HG03159 (cell line): ENCODE results near the gene ZP2.
"Not testable (repeated sequence)": the region's sequence is repeated elsewhere in the genome, so short reads cannot be mapped to it uniquely, and the experiment has no call there.

Experiments used
- ATAC-seq: cut with Tn5 transposase; IDR thresholded peaks from one replicate; pipeline ENCODE4 v1.9.1; 2021; ENCODE audit warnings: mild to moderate bottlenecking, moderate library complexity; ENCODE audit not compliant: unreplicated experiment

The ZP2 gene

DNA sequence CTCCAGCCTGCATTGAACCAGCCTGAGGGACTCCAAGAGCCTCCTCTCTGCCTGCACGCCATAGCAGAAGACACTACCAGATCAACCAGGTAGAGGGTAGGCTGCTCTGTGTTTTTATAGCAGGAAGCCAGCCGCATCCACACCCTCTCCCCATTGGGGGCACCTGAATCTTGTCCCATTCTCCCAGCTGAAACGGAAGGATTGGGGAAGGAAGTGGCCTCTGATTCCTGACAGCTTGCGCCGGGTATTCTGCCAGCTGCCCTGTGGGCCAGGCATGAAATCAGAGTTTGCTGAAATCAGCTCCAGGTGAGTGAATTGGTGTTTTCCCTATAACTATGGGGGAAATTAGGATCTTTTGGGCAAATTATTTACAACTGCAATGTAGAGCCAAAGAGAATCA, at the start of gene ZP2:
Gene ZP2, minus strand, starts transcription at position 89 of the 400 bp plus-strand sequence. Its CDS starts 27 bp downstream, at position 62.
- ATAC-seq: no peak

DNA sequence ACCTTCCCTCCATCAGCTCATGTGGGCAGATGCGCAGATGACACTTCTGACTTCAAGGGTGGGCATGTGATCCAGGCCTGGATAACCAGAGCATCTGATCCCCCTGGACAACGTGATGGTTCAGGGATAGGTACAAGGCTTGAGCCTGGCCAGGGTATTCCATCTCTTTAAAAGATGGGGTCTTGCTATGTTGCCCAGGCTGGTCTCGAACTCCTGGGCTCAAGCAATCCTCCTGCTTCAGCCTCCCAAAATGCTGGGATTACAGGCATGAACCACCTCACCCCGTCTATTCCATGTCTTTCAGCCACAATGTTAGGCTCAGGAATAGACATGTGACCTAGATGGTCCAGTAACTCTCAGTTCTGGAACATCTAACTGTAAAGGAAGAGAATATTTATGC, 45.9 kb upstream of the ZP2 start:
- ATAC-seq: no peak

DNA sequence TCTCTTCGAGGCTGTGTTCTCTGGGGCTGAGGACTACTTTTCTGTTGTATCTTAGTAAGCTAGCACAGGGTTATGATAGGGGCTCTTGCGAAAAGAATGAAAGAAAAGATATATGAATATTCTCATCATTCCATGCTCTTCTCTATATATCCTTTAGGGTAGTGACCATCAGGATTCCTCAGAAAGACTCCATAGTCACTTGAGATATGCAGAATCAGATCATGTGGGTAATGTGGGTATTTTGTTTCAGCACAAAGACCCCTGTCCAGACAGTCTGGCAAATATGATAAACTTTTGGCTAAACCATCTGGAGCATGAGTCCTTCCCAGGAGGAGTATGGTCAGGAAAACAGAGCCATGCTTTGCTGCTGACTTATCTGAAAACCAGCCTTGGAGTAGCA, 45.3 kb upstream of the ZP2 start:
- no peak for ATAC-seq

DNA sequence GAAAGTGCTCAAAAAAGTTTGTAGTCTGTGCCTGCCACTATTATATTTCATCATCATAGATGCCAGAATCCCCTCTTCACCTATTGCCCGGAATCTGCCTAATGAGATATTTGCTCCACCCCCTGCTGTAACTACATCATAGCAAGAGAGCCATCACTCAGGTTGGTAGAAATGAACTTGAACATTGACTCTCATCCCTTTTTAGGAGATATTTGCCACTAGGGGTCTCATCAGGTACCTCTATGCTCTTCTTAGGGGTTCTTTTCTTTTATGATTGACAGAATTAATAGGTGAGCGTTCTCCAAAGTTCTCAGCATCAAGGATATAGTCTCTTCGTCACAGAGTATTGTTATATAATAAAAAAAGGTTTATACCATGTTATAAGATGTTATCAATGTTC, 42.1 kb upstream of the ZP2 start:
- ATAC-seq: no peak

DNA sequence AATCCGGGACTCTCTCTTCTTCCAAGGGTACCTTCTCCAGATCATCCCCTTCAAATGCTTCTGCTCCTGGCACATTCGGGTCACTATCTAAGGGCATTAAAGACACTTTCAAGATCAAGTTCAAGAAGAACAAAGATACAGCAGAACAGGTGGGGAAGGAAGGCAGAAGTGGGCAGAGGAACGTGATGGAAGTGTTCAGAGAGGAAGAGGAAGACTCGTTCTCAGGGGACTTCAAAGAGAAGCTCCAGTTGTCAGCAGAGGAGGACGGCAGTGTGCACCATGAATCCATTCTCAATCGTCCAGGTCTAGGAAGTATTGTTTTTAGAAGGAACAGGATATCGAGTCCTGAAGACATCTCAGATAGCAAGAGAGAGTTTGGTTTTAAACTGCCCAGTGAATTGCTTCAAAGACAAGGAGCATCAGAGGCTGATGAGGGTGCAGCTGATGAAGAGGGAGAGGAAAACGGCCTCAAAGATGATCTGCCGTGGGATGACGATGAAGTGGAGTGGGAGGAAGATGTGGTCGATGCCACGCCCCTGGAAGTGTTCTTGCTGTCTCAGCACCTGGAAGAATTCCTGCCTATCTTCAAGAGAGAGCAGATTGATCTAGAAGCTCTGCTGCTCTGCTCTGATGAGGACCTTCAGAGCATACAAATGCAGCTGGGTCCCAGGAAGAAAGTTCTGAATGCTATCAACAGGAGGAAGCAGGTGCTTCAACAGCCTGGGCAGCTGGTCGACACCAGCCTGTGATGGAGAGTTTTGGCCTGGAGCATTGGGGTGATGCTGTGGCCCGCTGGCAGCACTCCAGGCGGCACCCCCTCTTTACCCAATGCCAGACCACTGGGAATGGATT, 38.9 kb upstream of the ZP2 start:
- ATAC-seq: no peak

DNA sequence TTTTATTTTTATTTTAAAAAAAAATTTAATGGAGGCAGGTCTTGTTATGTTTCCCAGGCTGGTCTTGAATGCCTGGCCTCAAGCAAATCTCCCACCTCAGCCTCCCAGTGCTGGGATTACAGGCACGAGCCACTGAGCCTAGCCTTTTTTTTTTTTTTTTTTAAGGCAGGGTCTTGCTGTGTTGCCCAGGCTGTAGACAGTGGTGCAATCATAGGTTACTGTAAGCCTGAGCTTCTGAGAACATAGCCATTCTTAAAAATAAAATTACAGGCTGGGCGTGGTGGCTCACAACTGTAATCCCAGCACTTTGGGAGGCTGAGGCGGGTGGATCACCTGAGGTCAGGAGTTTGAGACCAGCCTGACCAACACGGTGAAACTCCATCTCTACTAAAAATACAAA, 36.8 kb upstream of the ZP2 start:
- ATAC-seq: not testable (repeated sequence)

DNA sequence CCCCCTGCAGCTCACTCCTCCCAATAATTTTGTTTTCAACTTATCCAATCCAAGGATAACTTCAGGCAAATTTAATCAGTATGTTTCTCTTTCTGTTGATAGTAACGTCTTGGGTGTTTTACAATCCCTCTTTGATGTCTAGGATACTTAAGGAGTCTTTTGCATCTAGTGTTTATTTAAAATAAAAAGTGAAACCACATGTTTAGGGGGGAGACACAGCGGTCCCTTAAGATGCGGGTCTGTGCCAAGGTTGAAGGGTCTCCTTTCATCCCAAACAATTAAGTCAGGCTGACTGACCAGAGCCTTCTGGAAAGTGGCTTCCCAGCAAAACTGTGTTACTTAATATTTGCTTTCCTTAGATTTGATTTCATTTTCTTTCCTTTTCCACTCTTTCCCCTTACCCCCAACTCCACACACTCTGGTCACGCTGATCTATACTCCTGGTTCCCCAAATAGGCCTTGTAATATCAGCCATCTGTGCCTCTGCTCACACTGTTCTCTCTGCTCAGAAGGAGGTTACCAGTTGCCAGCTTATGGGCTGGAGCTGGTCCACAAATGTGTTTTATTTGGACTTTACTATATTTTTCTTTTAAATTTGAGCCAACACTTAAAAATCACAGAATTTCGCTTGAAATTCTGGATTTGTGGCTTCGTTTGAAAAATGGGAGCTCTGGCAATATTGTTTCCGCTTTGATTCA, 33.3 kb upstream of the ZP2 start:
- no peak for ATAC-seq

DNA sequence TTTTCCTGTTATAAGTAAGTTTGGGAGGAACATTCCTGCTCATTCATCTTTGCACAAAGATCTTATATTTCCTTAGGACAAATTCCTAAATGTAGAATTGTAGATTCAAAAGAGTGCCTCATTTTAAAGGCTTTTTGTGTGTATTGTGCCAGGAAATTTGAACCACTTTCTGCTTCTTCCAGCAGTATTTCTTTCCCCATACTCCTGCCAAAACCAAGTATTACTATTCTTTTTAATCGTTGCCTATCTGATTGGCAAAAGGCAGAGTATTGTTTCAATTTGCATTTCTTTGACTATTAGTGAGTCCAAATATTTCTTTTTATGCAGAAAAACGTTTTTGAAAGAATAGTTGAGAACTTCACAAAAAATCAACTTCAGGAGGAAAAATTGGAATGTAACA, 31.4 kb upstream of the ZP2 start:
- ATAC-seq: no peak

DNA sequence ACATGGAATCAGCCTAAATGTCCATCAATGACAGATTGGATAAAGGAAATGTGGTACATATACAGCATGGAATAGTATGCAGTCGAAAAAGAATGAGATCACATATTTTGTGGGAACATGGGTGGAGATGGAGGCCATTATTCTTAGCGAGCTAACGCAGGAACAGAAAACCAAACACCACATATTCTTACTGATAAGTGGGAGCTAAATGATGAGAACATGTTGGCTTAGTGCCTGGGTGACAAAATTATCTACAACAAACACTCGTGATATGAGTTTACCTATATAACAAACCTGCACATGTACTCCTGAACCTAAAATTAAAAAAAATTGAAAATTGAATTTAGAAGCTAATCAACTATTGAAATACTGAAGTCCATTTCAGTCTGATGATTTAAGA, 28.3 kb upstream of the ZP2 start:
- ATAC-seq: no peak

DNA sequence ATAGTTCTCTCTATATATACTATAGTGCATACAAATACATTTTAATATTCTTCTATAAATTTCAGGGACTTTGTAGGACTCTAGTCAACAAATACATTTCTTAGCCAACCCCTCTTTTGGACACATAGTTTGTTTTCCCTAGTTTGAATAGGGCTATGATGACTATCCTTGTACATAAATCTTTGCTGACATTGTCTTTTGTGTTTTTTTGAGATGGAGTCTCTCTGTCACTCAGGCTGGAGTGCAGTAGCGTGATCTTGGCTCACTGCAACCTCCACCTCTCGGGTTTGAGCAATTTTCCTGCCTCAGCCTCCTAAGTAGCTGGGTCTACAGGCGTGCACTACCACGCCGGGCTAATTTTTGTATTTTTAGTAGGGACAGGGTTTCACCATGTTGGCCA, 25.5 kb upstream of the ZP2 start:
- ATAC-seq: no peak

DNA sequence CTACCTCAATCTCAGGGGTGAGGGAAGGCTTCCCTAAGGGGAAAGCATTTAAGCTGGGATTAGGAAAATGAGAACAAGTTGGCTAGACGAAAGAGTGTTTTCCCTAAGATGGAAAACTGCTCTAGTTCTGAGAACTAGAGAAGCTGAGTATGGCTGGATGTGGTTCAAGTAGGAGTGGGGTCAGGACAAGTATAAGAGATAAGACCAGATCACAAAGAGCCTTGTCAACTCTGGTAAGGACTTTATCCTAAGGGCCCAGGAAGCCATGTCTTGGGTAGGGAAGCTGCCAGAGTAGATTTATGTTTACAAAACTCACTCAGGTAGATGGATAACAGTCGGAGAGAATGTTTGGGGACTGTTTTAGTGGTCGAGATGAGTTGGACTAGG, 23.8 kb upstream of the ZP2 start:
- no peak for ATAC-seq

DNA sequence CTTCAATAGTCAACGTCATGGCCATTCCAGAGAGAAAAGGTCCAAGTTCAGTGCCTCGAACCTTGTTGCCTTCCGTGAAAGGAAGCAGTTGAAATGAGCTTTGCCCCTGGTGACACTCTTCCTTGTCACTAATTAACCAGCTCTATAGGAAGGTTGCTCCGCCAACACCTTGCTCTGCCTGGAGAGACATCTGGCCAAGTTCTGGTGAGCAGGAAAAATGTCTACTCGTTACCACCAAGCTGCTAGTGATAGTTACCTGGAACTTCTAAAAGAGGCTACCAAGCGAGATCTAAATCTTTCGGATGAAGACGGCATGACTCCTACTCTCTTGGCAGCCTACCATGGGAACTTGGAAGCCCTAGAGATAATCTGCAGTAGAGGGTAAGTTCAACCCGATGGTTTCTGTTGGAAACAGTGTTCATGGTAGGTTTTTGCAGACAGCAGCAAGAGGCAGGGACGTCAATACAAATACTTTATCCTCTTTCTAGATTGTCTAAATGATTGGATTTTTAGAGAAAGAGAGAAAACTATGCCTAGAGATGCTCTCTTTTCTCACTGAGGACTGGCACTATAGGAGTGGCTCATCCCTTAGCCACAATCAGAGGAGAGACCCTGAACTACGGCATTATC, 22.3 kb upstream of the ZP2 start, which contains the start of gene ANKS4B:
Gene ANKS4B, plus strand, starts transcription at position 179 of the 630 bp plus-strand sequence. Its CDS starts 39 bp downstream, at position 218.
- ATAC-seq: no peak

DNA sequence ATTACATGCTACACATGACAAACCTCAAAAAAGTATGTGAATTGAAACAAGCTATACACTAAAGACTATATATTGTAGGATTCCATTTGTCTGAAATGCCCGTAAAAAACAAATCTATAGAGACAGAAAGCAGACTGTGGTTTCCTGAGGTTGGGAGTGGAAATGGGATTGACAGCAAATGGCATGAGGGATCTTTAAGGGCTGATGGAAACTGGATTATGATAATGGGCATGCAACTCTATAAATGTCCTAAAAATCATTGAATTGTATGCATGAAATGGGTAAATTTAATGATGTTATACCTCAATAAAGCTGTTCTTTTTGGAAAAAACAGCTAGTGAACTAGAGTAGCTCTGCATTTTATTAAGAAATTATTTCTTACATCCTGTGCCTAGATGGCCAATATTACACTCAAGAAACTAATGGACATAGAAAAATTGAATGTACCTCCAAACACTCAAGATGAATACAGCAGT, 21.7 kb upstream of the ZP2 start:
- no peak for ATAC-seq

DNA sequence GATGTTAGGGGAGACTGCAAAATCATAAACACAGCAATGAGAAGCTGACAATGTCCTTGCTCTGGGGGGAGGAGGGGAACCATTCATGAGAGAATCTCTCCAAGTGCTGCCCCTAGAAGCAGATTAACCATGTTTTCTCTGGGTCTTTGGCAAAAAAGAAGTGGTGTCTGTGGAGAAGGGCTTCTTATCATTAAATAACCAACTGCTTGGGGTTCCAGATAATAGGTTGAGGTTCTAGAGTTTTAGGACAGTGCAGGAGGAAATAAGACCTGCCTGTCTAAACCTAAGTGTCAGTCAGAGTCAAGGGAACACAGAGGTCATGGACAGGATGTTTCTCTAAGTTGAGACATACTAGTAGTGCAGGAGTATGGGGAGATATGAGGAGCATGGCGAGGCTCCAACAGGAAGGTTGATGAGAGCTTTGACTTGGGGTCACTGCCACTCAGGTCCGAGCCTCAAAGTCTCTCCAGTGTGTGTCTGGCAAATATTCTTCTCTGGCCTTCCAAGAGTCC, 17.0 kb upstream of the ZP2 start:
- no peak for ATAC-seq

DNA sequence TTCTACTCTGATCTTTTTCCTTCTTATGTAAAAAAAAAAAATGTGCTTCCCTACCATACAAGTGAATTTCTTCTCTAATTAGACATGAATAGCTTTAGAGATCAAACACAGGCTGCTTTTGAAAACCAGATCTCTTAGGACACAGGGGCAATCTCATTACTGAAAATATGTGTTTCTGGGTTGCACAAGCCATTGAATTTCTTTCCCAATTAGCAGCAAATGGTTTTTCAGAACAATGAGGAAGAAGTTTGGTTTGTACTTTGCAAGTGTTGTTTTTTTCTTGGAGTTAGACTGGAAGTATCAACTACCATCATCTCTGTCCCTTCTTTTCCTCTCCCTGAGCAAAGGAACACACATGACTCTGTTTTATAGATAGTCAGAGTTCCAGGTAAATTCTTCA, 16.5 kb upstream of the ZP2 start:
- ATAC-seq: no peak

DNA sequence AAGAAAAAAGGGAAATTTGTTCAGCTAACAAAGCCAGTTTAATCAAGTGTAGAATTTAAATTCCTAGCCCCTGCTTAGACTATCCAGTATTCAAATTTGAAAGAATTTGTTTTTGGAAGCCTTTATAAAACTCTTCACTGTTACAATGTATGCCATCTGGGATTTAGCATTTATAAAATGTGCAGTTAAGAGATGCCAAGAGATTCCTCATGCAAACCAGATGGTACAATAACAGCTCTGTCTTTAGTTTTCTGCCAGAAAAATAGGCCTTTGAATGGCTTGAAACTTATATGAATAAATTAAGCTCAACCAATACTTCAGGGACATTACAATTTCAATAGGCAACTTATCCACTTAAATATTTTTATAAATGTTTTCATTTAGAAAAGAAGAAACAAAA, 15.4 kb upstream of the ZP2 start:
- no peak for ATAC-seq

DNA sequence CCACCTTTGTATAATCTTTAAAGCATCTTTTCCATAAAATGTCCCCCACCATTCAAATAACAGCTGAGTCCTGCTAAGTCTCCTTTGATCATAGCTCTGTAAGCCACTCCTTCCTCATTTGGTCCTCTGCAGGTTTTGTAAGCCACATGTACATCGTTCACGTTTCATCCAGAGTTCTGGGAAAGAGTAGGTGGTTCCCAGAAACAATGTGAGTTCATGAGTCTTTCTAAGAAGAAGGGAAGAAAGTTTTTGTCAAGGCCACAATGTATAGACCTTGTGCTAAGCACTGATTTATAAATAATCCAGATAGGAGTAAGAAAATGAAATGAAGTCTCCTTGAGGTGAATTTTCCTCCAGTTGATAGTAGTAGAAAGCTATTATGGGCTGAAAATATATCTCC, 13.4 kb upstream of the ZP2 start:
- no peak for ATAC-seq

DNA sequence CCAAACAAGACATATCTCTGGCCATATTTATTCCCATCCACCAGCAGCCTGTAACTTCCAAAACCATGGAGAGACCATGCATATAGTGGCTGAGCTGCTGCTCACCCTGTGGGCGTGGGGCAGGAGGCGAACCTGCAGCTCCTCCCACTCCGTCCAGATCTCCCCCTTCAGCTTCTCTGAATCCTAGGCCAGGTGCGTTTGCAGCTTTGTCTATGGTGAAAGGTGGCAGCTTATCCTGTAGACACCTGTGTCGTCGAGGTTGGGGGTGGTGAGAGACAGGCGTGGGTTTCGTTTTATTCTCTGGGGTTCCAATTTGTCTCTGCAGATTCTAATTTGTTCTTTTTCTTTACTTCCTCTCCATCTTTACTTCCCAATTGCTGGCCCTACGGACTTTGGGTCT, 12.4 kb upstream of the ZP2 start:
- no peak for ATAC-seq

DNA sequence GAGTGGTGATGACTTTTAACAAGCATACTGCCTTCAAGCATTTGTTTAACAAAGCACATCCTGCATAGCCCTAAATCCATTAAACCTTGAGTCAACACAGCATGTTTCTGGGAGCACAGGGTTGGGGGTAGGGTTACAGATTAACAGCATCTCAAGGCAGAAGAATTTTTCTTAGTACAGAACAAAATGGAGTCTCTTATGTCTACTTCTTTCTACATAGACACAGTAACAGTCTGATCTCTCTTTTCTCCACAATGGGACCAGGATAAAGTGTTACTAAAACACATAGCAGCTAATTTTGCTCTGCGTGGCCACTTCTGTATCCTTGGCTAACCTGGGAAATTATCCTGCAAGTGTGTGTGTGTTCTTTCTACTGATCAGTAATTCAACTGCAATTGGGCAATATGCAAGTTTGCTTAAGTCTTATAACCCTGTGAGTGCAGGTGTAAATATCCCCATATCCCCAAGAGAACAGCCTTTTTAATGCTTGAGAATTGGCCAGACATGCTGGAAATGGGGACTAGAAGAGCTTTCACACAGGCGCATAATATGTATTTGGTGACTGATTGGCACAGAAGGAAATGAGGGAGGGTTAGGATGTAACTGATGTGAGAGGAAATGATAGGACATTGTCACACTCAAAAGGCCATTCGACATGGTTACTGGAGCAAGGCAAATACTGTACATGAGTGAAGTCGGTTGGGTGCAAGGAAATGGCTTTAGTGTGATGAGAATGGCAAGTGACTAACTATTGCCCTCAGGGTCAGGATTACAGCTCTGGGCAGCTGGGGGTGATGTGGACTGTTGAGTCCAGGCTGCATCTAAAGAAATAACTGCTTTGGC, 11.3 kb upstream of the ZP2 start:
- ATAC-seq: no peak

DNA sequence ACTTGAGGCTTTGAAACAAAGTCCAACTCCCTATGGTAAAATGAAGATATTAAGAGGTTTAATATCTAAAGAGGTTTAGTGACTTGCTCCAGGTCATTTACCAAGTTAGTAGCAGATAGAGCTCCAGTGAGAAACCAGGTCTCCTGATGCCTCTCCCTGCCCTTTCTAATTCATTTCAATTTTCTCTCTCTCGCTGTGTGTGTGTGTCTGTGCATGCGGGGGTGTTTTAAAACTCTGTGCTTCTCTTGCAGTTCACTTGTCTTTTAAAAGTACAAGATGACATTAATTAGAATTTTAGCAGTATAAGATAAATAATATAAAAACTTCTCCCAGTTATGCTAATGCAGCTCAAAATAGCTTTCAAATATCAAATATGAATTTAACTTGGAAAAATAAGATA, 8.2 kb upstream of the ZP2 start:
- ATAC-seq: no peak

DNA sequence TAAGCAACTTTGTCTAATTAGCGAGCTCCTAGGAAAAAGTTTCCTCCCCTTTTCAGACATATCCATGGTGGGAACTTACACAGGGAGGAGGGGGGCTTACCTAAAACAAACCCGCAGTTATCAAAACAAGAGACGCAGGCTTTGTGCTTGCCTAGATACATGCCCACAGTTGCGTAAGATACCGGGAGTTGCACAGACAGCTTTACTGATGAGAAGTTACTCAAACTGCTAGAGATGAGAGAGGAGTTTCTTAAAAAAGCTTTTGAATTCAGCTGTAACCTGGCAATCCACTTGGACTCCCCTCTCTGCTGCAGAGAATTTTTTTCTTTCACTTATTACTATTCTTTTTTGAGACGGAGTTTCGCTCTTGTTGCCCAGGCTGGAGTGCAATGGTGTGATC, 6.8 kb upstream of the ZP2 start:
- ATAC-seq: no peak
